WTC11 (cell line): Measurements from ENCODE around the gene VWA2. TPM values are rescaled to one million over a fixed set of nuclear protein-coding genes. Genes with fewer than 3 reads are reported as not detected.

Experiments
- ATAC-seq: fragments of 200-7000 bp; cut with Tn5 transposase; 2 replicates; pipeline ENCODE4 v1.10.0; 2021; ENCODE audit warnings: mild to moderate bottlenecking, moderate library complexity
- CTCF ChIA-PET: fragments of 300-600 bp; sonication (Branson Sonifier 250); formaldehyde crosslinking; loops from one replicate; lab custom pipeline; 2021; ENCODE audit warnings: antibody characterized with exemption; lab: Charles Lee
- POLR2A ChIA-PET: fragments of 350-600 bp; sonication (Branson Sonifier 250); formaldehyde crosslinking; loops from one replicate; lab custom pipeline; 2021; ENCODE audit warnings: antibody characterized with exemption; lab: Charles Lee
- DNase-seq: peaks from one replicate; pipeline ENCODE4 v3.0.0; 2021; ENCODE audit warnings: low spot score
- H3K27ac Mint-ChIP-seq: 2 replicates; pipeline ENCODE4 v1.8.0; 2021; ENCODE audit warnings: mixed read lengths
- H3K27me3 Mint-ChIP-seq: 2 replicates; pipeline ENCODE4 v1.8.0; 2021; ENCODE audit warnings: low read depth, mild to moderate bottlenecking, moderate library complexity, mixed read lengths
- H3K36me3 Mint-ChIP-seq: 2 replicates; pipeline ENCODE4 v1.8.0; 2021; ENCODE audit warnings: mixed read lengths
- H3K4me1 Mint-ChIP-seq: 2 replicates; pipeline ENCODE4 v1.8.0; 2022; ENCODE audit warnings: mixed read lengths
- H3K4me3 Mint-ChIP-seq: 2 replicates; pipeline ENCODE4 v1.8.0; 2021; ENCODE audit warnings: mild to moderate bottlenecking, moderate library complexity, mixed read lengths
- H3K9me3 Mint-ChIP-seq: 2 replicates; pipeline ENCODE4 v1.8.0; 2021; ENCODE audit warnings: mixed read lengths
- ATF3 ChIP-seq: sonication (generic); formaldehyde crosslinking; conservative IDR thresholded peaks from 2 replicates; pipeline ENCODE4 v1.8.1; 2022; ENCODE audit warnings: mild to moderate bottlenecking, missing genetic modification reagents
- CDX4 ChIP-seq: fragments of 250-450 bp; sonication (Bioruptor Pico); IDR thresholded peaks from 2 replicates; pipeline ENCODE4 v1.9.0; 2021; ENCODE audit warnings: moderate library complexity, mild to moderate bottlenecking, inconsistent platforms, borderline replicate concordance
- CTCF ChIP-seq: fragments of 200-600 bp; IDR thresholded peaks from 2 replicates; pipeline ENCODE4 v1.8.0; 2022; ENCODE audit warnings: antibody characterized with exemption
- E2F1 ChIP-seq: sonication (generic); formaldehyde crosslinking; IDR thresholded peaks from 2 replicates; pipeline ENCODE4 v1.8.0; 2022; ENCODE audit warnings: mild to moderate bottlenecking, missing genetic modification reagents
- E2F5 ChIP-seq: sonication (generic); formaldehyde crosslinking; IDR thresholded peaks from 2 replicates; pipeline ENCODE4 v1.8.1; 2022; ENCODE audit warnings: mild to moderate bottlenecking, moderate library complexity, missing genetic modification reagents
- GTF2I ChIP-seq: fragments of 250-450 bp; sonication (Bioruptor Pico); conservative IDR thresholded peaks from 2 replicates; pipeline ENCODE4 v1.4.0; 2021; ENCODE audit warnings: mild to moderate bottlenecking
- HMGA2 ChIP-seq: fragments of 250-450 bp; sonication (Bioruptor Pico); IDR thresholded peaks from 2 replicates; pipeline ENCODE4 v1.4.0; 2021; ENCODE audit warnings: mild to moderate bottlenecking, moderate library complexity
- IRF1 ChIP-seq: sonication (generic); formaldehyde crosslinking; IDR thresholded peaks from 2 replicates; pipeline ENCODE4 v1.8.0; 2023; ENCODE audit warnings: missing genetic modification reagents
- JUN ChIP-seq: sonication (generic); formaldehyde crosslinking; IDR thresholded peaks from 2 replicates; pipeline ENCODE4 v1.8.0; 2023; ENCODE audit warnings: mild to moderate bottlenecking, missing genetic modification reagents
- KAT7 ChIP-seq: sonication (generic); formaldehyde crosslinking; IDR thresholded peaks from 2 replicates; pipeline ENCODE4 v1.8.1; 2023; ENCODE audit warnings: missing genetic modification reagents, mild to moderate bottlenecking, borderline replicate concordance
- MYBL2 ChIP-seq: sonication (generic); formaldehyde crosslinking; IDR thresholded peaks from 2 replicates; pipeline ENCODE4 v1.8.1; 2023; ENCODE audit warnings: mild to moderate bottlenecking, moderate library complexity, missing genetic modification reagents
- NR1H2 ChIP-seq: sonication (generic); formaldehyde crosslinking; IDR thresholded peaks from 2 replicates; pipeline ENCODE4 v1.9.0; 2021; ENCODE audit warnings: mild to moderate bottlenecking, moderate library complexity, missing genetic modification reagents
- NR3C1 ChIP-seq: sonication (generic); formaldehyde crosslinking; conservative IDR thresholded peaks from 2 replicates; pipeline ENCODE4 v1.8.1; 2023; ENCODE audit warnings: low read depth, mild to moderate bottlenecking, missing genetic modification reagents
- PRDM15 ChIP-seq: sonication (generic); formaldehyde crosslinking; IDR thresholded peaks from 2 replicates; pipeline ENCODE4 v1.8.0; 2022; ENCODE audit warnings: missing genetic modification reagents
- RELA ChIP-seq: sonication (generic); formaldehyde crosslinking; IDR thresholded peaks from 2 replicates; pipeline ENCODE4 v1.8.1; 2022; ENCODE audit warnings: missing genetic modification reagents, mild to moderate bottlenecking, borderline replicate concordance
- SMAD4 ChIP-seq: sonication (generic); formaldehyde crosslinking; IDR thresholded peaks from 2 replicates; pipeline ENCODE4 v1.8.0; 2022; ENCODE audit warnings: mild to moderate bottlenecking, missing genetic modification reagents
- USF1 ChIP-seq: sonication (generic); formaldehyde crosslinking; IDR thresholded peaks from 2 replicates; pipeline ENCODE4 v1.8.0; 2022; ENCODE audit warnings: mild to moderate bottlenecking, missing genetic modification reagents
- USF2 ChIP-seq: sonication (generic); formaldehyde crosslinking; IDR thresholded peaks from 2 replicates; pipeline ENCODE4 v1.8.1; 2023; ENCODE audit warnings: mild to moderate bottlenecking, missing genetic modification reagents, moderate library complexity
- ZBTB21 ChIP-seq: sonication (generic); formaldehyde crosslinking; IDR thresholded peaks from 2 replicates; pipeline ENCODE4 v1.8.1; 2023; ENCODE audit warnings: mild to moderate bottlenecking, missing genetic modification reagents, borderline replicate concordance
- ZNF219 ChIP-seq: sonication (generic); formaldehyde crosslinking; IDR thresholded peaks from 2 replicates; pipeline ENCODE4 v1.8.0; 2023; ENCODE audit warnings: missing genetic modification reagents, mild to moderate bottlenecking, borderline replicate concordance
- ZNF396 ChIP-seq: fragments of 250-450 bp; sonication (Bioruptor Pico); IDR thresholded peaks from 2 replicates; pipeline ENCODE4 v1.8.0; 2021; ENCODE audit warnings: mild to moderate bottlenecking, moderate library complexity, borderline replicate concordance
- total RNA-seq: library from RNA; stranded (reverse); gene quantifications from 3 replicates; pipeline ENCODE4 v1.2.3, GENCODE V29; 2021

Gene VWA2
- total RNA-seq, 1 experiment from 2014 or later: 2.1 TPM

GRCh38 chr10:114256008-114256765, 17.1 kb downstream of the VWA2 start:
- H3K36me3 Mint-ChIP-seq: peaks cover 21% of the 10 kb centered on the region
- no peaks in the 10 kb centered on the region for H3K27me3 Mint-ChIP-seq
- ATAC-seq (no peak), DNase-seq (no peak)
- peaks cover 11% of the 10 kb centered on the region for H3K4me1 Mint-ChIP-seq
- peaks cover 15% of the 10 kb centered on the region for H3K9me3 Mint-ChIP-seq
- no peak overlapping the region for H3K4me3 Mint-ChIP-seq
- CTCF ChIA-PET: no interaction called here
- POLR2A ChIA-PET: no interaction called here
- TF ChIP-seq IRF1 (CRISPR knock-in tag): no peak
- no peak for TF ChIP-seq MYBL2 (CRISPR knock-in tag)
- no peak for TF ChIP-seq USF1
- no peak for TF ChIP-seq ZBTB21 (CRISPR knock-in tag)
- TF ChIP-seq SMAD4 (CRISPR knock-in tag): no peak
- no peak for TF ChIP-seq E2F5 (CRISPR knock-in tag)
- TF ChIP-seq ZNF219 (CRISPR knock-in tag): no peak
- no peak for TF ChIP-seq GTF2I
- no peak for TF ChIP-seq ZNF396 (CRISPR knock-in tag)
- no peak for TF ChIP-seq KAT7 (CRISPR knock-in tag)
- no peak overlapping the region for H3K27ac Mint-ChIP-seq

GRCh38 chr10:114256822-114257221, 17.8 kb downstream of the VWA2 start:
- ATAC-seq (no peak), DNase-seq (no peak)
- TF ChIP-seq PRDM15 (no peak), E2F1 (CRISPR knock-in tag) (no peak), USF2 (CRISPR knock-in tag) (no peak), ZNF219 (CRISPR knock-in tag) (no peak), JUN (CRISPR knock-in tag) (no peak), CTCF (no peak), CDX4 (CRISPR knock-in tag) (no peak), RELA (CRISPR knock-in tag) (no peak), NR3C1 (CRISPR knock-in tag) (no peak), HMGA2 (no peak), NR1H2 (CRISPR knock-in tag) (no peak), ATF3 (CRISPR knock-in tag) (no peak)
- ChIA-PET POLR2A (no interaction called here), CTCF (interaction anchor here (0.6 kb wide), 1 partner anchor 940 kb away, joined by 4 read pairs; no protein-coding TSS in a partner anchor)
- peaks cover 21% of the 10 kb centered on the region for H3K36me3 Mint-ChIP-seq
- H3K9me3 Mint-ChIP-seq: peaks cover 15% of the 10 kb centered on the region
- no peak overlapping the region for H3K4me3 Mint-ChIP-seq
- no peak overlapping the region for H3K27ac Mint-ChIP-seq
- H3K4me1 Mint-ChIP-seq: peaks cover 11% of the 10 kb centered on the region
- no peaks in the 10 kb centered on the region for H3K27me3 Mint-ChIP-seq
